ENCODE data around the gene CCDC88C. TPM values are rescaled to one million over a fixed set of nuclear protein-coding genes. Genes with fewer than 3 reads are reported as not detected.
"Not testable (repeated sequence)": the region's sequence is repeated elsewhere in the genome, so short reads cannot be mapped to it uniquely, and the experiment has no call there.

The CCDC88C gene
- total RNA-seq, 1 donor from 2014 or later, result 9.4 TPM

GRCh38 chr14:91439345-91439744, 21.7 kb upstream of the CCDC88C start:
- H3K27ac ChIP-seq (ENCODE audit: low read depth, low read length), result no peak overlapping the region
- no peak overlapping the region for H3K4me3 ChIP-seq (ENCODE audit: low read length in 3 of 3)
- H3K4me1 ChIP-seq (ENCODE audit: control insufficient read depth in 3 of 3, insufficient read depth in 3 of 3, low read length in 3 of 3), result no peaks in the 10 kb centered on the region

GRCh38 chr14:91438845-91439244, 21.2 kb upstream of the CCDC88C start:
- Histone ChIP-seq H3K36me3 (ENCODE audit: control insufficient read depth in 3 of 3, insufficient read depth in 3 of 3, low read length in 3 of 3) (no peaks in the 10 kb centered on the region), H3K9ac (ENCODE audit: low read depth in 1 of 3, low read length in 3 of 3) (no peak overlapping the region), H3K4me3 (ENCODE audit: low read length in 3 of 3) (no peak overlapping the region), H3K9me3 (ENCODE audit: control insufficient read depth in 3 of 3, low read length in 3 of 3) (no peaks in the 10 kb centered on the region), H3K4me1 (ENCODE audit: control insufficient read depth in 3 of 3, insufficient read depth in 3 of 3, low read length in 3 of 3) (no peaks in the 10 kb centered on the region), H3K27me3 (ENCODE audit: control insufficient read depth in 3 of 3, insufficient read depth in 3 of 3, low read length in 3 of 3) (peaks cover 0 to 3% (median 0%) of the 10 kb centered on the region in 3 donors), H3K27ac (ENCODE audit: low read depth, low read length) (no peak overlapping the region)

More at GRCh38 chr14:91439345-91439744, 21.7 kb upstream of the CCDC88C start:
- H3K36me3 ChIP-seq (ENCODE audit: control insufficient read depth in 3 of 3, insufficient read depth in 3 of 3, low read length in 3 of 3), result no peaks in the 10 kb centered on the region
- peaks cover 0 to 3% (median 0%) of the 10 kb centered on the region in 3 donors for H3K27me3 ChIP-seq (ENCODE audit: control insufficient read depth in 3 of 3, insufficient read depth in 3 of 3, low read length in 3 of 3)
- H3K9me3 ChIP-seq (ENCODE audit: control insufficient read depth in 3 of 3, low read length in 3 of 3), result no peaks in the 10 kb centered on the region
- no peak overlapping the region for H3K9ac ChIP-seq (ENCODE audit: low read depth in 1 of 3, low read length in 3 of 3)

- not testable (repeated sequence) for H3K4me1 ChIP-seq (ENCODE audit: control insufficient read depth in 3 of 3, insufficient read depth in 3 of 3, low read length in 3 of 3); H3K27ac ChIP-seq (ENCODE audit: low read depth, low read length); H3K9ac ChIP-seq (ENCODE audit: low read depth in 1 of 3, low read length in 3 of 3); H3K4me3 ChIP-seq (ENCODE audit: low read length in 3 of 3); H3K9me3 ChIP-seq (ENCODE audit: control insufficient read depth in 3 of 3, low read length in 3 of 3); H3K36me3 ChIP-seq (ENCODE audit: control insufficient read depth in 3 of 3, insufficient read depth in 3 of 3, low read length in 3 of 3); H3K27me3 ChIP-seq (ENCODE audit: control insufficient read depth in 3 of 3, insufficient read depth in 3 of 3, low read length in 3 of 3)
Observed at GRCh38 chr14:91436266-91436665, 18.6 kb upstream of the CCDC88C start.

- no peaks in the 10 kb centered on the region for H3K4me1 ChIP-seq (ENCODE audit: control insufficient read depth in 3 of 3, insufficient read depth in 3 of 3, low read length in 3 of 3)
- no peak overlapping the region for H3K4me3 ChIP-seq (ENCODE audit: low read length in 3 of 3)
- no peaks in the 10 kb centered on the region for H3K36me3 ChIP-seq (ENCODE audit: control insufficient read depth in 3 of 3, insufficient read depth in 3 of 3, low read length in 3 of 3)
- no peak overlapping the region for H3K27ac ChIP-seq (ENCODE audit: low read depth, low read length)
- no peaks in the 10 kb centered on the region for H3K9me3 ChIP-seq (ENCODE audit: control insufficient read depth in 3 of 3, low read length in 3 of 3)
- no peaks in the 10 kb centered on the region for H3K27me3 ChIP-seq (ENCODE audit: control insufficient read depth in 3 of 3, insufficient read depth in 3 of 3, low read length in 3 of 3)
- no peak overlapping the region for H3K9ac ChIP-seq (ENCODE audit: low read depth in 1 of 3, low read length in 3 of 3)
Observed at GRCh38 chr14:91429385-91429784, 11.8 kb upstream of the CCDC88C start.

- not testable (repeated sequence) for H3K36me3 ChIP-seq (ENCODE audit: control insufficient read depth in 3 of 3, insufficient read depth in 3 of 3, low read length in 3 of 3)
Observed at GRCh38 chr14:91428931-91429330, 11.3 kb upstream of the CCDC88C start.

GRCh38 chr14:91425531-91425944, 7.9 kb upstream of the CCDC88C start:
- not testable (repeated sequence) for H3K4me3 ChIP-seq (ENCODE audit: low read length in 3 of 3); H3K4me1 ChIP-seq (ENCODE audit: control insufficient read depth in 3 of 3, insufficient read depth in 3 of 3, low read length in 3 of 3); H3K9ac ChIP-seq (ENCODE audit: low read depth in 1 of 3, low read length in 3 of 3); H3K36me3 ChIP-seq (ENCODE audit: control insufficient read depth in 3 of 3, insufficient read depth in 3 of 3, low read length in 3 of 3); H3K27ac ChIP-seq (ENCODE audit: low read depth, low read length); H3K9me3 ChIP-seq (ENCODE audit: control insufficient read depth in 3 of 3, low read length in 3 of 3); H3K27me3 ChIP-seq (ENCODE audit: control insufficient read depth in 3 of 3, insufficient read depth in 3 of 3, low read length in 3 of 3)

More at GRCh38 chr14:91428931-91429330, 11.3 kb upstream of the CCDC88C start:
- not testable (repeated sequence) for H3K27ac ChIP-seq (ENCODE audit: low read depth, low read length); H3K4me3 ChIP-seq (ENCODE audit: low read length in 3 of 3); H3K27me3 ChIP-seq (ENCODE audit: control insufficient read depth in 3 of 3, insufficient read depth in 3 of 3, low read length in 3 of 3); H3K4me1 ChIP-seq (ENCODE audit: control insufficient read depth in 3 of 3, insufficient read depth in 3 of 3, low read length in 3 of 3); H3K9ac ChIP-seq (ENCODE audit: low read depth in 1 of 3, low read length in 3 of 3); H3K9me3 ChIP-seq (ENCODE audit: control insufficient read depth in 3 of 3, low read length in 3 of 3)

GRCh38 chr14:91424813-91425530, 7.4 kb upstream of the CCDC88C start:
- H3K27ac ChIP-seq (ENCODE audit: low read depth, low read length), result no peak overlapping the region
- no peaks in the 10 kb centered on the region for H3K4me1 ChIP-seq (ENCODE audit: control insufficient read depth in 3 of 3, insufficient read depth in 3 of 3, low read length in 3 of 3)
- H3K9me3 ChIP-seq (ENCODE audit: control insufficient read depth in 3 of 3, low read length in 3 of 3), result no peaks in the 10 kb centered on the region
- no peak overlapping the region for H3K4me3 ChIP-seq (ENCODE audit: low read length in 3 of 3)
- no peak overlapping the region for H3K9ac ChIP-seq (ENCODE audit: low read depth in 1 of 3, low read length in 3 of 3)
- H3K27me3 ChIP-seq (ENCODE audit: control insufficient read depth in 3 of 3, insufficient read depth in 3 of 3, low read length in 3 of 3), result no peaks in the 10 kb centered on the region
- no peaks in the 10 kb centered on the region for H3K36me3 ChIP-seq (ENCODE audit: control insufficient read depth in 3 of 3, insufficient read depth in 3 of 3, low read length in 3 of 3)

- H3K4me3 ChIP-seq (ENCODE audit: low read length in 3 of 3), result no peak overlapping the region
- no peak overlapping the region for H3K27ac ChIP-seq (ENCODE audit: low read depth, low read length)
- no peak overlapping the region for H3K9ac ChIP-seq (ENCODE audit: low read depth in 1 of 3, low read length in 3 of 3)
- H3K36me3 ChIP-seq (ENCODE audit: control insufficient read depth in 3 of 3, insufficient read depth in 3 of 3, low read length in 3 of 3), result no peaks in the 10 kb centered on the region
- H3K9me3 ChIP-seq (ENCODE audit: control insufficient read depth in 3 of 3, low read length in 3 of 3), result no peaks in the 10 kb centered on the region
- H3K4me1 ChIP-seq (ENCODE audit: control insufficient read depth in 3 of 3, insufficient read depth in 3 of 3, low read length in 3 of 3), result peaks cover 7 to 12% (median 11%) of the 10 kb centered on the region in 3 donors
- H3K27me3 ChIP-seq (ENCODE audit: control insufficient read depth in 3 of 3, insufficient read depth in 3 of 3, low read length in 3 of 3), result peaks cover 3 to 14% (median 13%) of the 10 kb centered on the region in 3 donors
Observed at GRCh38 chr14:91420686-91421085, 3.1 kb upstream of the CCDC88C start.

- no peak overlapping the region for H3K27ac ChIP-seq (ENCODE audit: low read depth, low read length)
- H3K9ac ChIP-seq (ENCODE audit: low read depth in 1 of 3, low read length in 3 of 3), result no peak overlapping the region
- H3K4me3 ChIP-seq (ENCODE audit: low read length in 3 of 3), result no peak overlapping the region
- no peaks in the 10 kb centered on the region for H3K36me3 ChIP-seq (ENCODE audit: control insufficient read depth in 3 of 3, insufficient read depth in 3 of 3, low read length in 3 of 3)
- peaks cover 3 to 16% (median 15%) of the 10 kb centered on the region in 3 donors for H3K27me3 ChIP-seq (ENCODE audit: control insufficient read depth in 3 of 3, insufficient read depth in 3 of 3, low read length in 3 of 3)
- H3K9me3 ChIP-seq (ENCODE audit: control insufficient read depth in 3 of 3, low read length in 3 of 3), result no peaks in the 10 kb centered on the region
- H3K4me1 ChIP-seq (ENCODE audit: control insufficient read depth in 3 of 3, insufficient read depth in 3 of 3, low read length in 3 of 3), result peaks cover 7 to 12% (median 11%) of the 10 kb centered on the region in 3 donors
Observed at GRCh38 chr14:91419451-91419850, 1.8 kb upstream of the CCDC88C start.

GRCh38 chr14:91419044-91419397, 1.4 kb upstream of the CCDC88C start:
- H3K4me3 ChIP-seq (ENCODE audit: low read length in 3 of 3), result peak overlapping the region; percentile 62 to 70 (median 69)
- H3K27me3 ChIP-seq (ENCODE audit: control insufficient read depth in 3 of 3, insufficient read depth in 3 of 3, low read length in 3 of 3), result peaks cover 3 to 16% (median 15%) of the 10 kb centered on the region in 3 donors
- peaks cover 7 to 12% (median 11%) of the 10 kb centered on the region in 3 donors for H3K4me1 ChIP-seq (ENCODE audit: control insufficient read depth in 3 of 3, insufficient read depth in 3 of 3, low read length in 3 of 3)
- H3K36me3 ChIP-seq (ENCODE audit: control insufficient read depth in 3 of 3, insufficient read depth in 3 of 3, low read length in 3 of 3), result no peaks in the 10 kb centered on the region
- H3K9ac ChIP-seq (ENCODE audit: low read depth in 1 of 3, low read length in 3 of 3), result peak overlapping the region in 1 of 3 donors; percentile 73
- H3K9me3 ChIP-seq (ENCODE audit: control insufficient read depth in 3 of 3, low read length in 3 of 3), result no peaks in the 10 kb centered on the region
- H3K27ac ChIP-seq (ENCODE audit: low read depth, low read length), result no peak overlapping the region
